ENCODE results near the gene DCAF5. TPM values are rescaled to one million over a fixed set of nuclear protein-coding genes. Genes with fewer than 3 reads are reported as not detected.

The DCAF5 gene
- total RNA-seq, 1 donor from 2014 or later = 56.6 TPM

- H3K4me3 Mint-ChIP-seq (ENCODE audit: unreplicated experiment) = no peak overlapping the region
- no peak overlapping the region for H3K27ac Mint-ChIP-seq (ENCODE audit: unreplicated experiment)
- DNase-seq = no peak
- no peaks in the 10 kb centered on the region for H3K4me1 Mint-ChIP-seq (ENCODE audit: low read depth, unreplicated experiment)
- no peaks in the 10 kb centered on the region for H3K9me3 Mint-ChIP-seq (ENCODE audit: unreplicated experiment)
- TF ChIP-seq, protein P1, sequence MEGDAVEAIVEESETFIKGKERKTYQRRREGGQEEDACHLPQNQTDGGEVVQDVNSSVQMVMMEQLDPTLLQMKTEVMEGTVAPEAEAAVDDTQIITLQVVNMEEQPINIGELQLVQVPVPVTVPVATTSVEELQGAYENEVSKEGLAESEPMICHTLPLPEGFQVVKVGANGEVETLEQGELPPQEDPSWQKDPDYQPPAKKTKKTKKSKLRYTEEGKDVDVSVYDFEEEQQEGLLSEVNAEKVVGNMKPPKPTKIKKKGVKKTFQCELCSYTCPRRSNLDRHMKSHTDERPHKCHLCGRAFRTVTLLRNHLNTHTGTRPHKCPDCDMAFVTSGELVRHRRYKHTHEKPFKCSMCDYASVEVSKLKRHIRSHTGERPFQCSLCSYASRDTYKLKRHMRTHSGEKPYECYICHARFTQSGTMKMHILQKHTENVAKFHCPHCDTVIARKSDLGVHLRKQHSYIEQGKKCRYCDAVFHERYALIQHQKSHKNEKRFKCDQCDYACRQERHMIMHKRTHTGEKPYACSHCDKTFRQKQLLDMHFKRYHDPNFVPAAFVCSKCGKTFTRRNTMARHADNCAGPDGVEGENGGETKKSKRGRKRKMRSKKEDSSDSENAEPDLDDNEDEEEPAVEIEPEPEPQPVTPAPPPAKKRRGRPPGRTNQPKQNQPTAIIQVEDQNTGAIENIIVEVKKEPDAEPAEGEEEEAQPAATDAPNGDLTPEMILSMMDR (IDR thresholded peaks at IDR 0.05; ENCODE audit: partially characterized antibody, unreplicated experiment) = no peak
- H3K27me3 Mint-ChIP-seq (ENCODE audit: unreplicated experiment) = no peaks in the 10 kb centered on the region
- H3K36me3 Mint-ChIP-seq (ENCODE audit: unreplicated experiment) = no peaks in the 10 kb centered on the region
Measured at GRCh38 chr14:69142101-69142500, 10.8 kb downstream of the DCAF5 start.

DNA sequence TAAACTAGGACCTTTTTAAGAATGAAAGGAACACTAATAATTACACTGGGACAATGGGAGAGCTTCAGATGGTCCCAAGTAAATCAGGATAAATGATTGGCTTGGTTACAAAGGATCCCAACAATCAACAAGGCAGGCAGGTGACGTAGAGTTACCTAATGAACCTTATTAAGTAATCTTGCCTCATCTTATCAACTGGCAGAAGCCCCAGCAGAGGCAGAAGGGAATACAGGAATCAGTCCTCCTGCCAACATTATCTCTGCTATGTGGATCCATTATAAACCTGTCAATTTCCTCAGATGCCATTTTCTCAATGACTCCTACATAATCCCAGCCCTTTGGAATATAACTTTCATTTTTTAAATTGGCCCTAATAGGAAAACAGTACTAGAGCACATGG, 11.4 kb downstream of the DCAF5 start:
- TF ChIP-seq, protein P1 (IDR thresholded peaks at IDR 0.05; ENCODE audit: partially characterized antibody, unreplicated experiment) = no peak
- Mint-ChIP-seq H3K9me3 (ENCODE audit: unreplicated experiment) (no peaks in the 10 kb centered on the region), H3K4me1 (ENCODE audit: low read depth, unreplicated experiment) (no peaks in the 10 kb centered on the region), H3K27ac (ENCODE audit: unreplicated experiment) (no peak overlapping the region), H3K36me3 (ENCODE audit: unreplicated experiment) (no peaks in the 10 kb centered on the region), H3K27me3 (ENCODE audit: unreplicated experiment) (no peaks in the 10 kb centered on the region), H3K4me3 (ENCODE audit: unreplicated experiment) (no peak overlapping the region)
- no peak for DNase-seq

GRCh38 chr14:69139743-69140142, 13.2 kb downstream of the DCAF5 start:
- DNase-seq = no peak
- Mint-ChIP-seq H3K27me3 (ENCODE audit: unreplicated experiment) (no peaks in the 10 kb centered on the region), H3K4me3 (ENCODE audit: unreplicated experiment) (no peak overlapping the region), H3K9me3 (ENCODE audit: unreplicated experiment) (no peaks in the 10 kb centered on the region), H3K36me3 (ENCODE audit: unreplicated experiment) (no peaks in the 10 kb centered on the region), H3K27ac (ENCODE audit: unreplicated experiment) (no peak overlapping the region), H3K4me1 (ENCODE audit: low read depth, unreplicated experiment) (no peaks in the 10 kb centered on the region)
- TF ChIP-seq, protein P1 (IDR thresholded peaks at IDR 0.05; ENCODE audit: partially characterized antibody, unreplicated experiment) = no peak

DNA sequence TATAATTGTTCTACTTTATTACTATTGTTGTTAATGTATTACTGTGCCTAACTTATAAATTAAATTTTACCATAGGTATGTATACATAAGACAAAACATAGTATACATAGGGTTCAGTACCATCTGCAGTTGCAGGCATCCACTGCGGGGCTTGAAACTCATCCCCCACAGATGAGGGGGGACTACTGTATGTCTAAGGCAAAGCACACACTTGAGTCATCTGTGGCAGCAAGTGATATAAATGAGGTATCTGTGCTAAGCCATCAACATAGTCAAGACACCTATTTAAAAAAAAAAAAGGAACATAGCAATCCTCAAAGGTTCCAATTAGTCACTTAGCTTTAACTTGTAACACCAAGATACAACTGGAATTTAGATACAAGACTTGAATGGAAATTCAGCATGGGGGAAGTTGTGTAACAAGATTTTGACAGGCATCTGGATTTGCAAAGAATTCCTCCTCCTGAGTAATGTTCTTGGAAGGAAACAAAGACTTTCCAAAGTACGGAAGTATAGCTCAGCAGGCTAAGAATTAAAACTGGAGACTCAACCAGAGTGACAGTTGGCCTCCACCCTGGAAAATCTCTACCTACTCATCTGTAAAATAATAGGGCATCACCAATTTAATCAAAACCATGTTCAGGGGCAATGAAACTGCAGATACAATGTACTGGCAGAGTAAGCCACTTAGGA, 14.9 kb downstream of the DCAF5 start:
- TF ChIP-seq, protein P1 (IDR thresholded peaks at IDR 0.05; ENCODE audit: partially characterized antibody, unreplicated experiment) = no peak
- H3K4me3 Mint-ChIP-seq (ENCODE audit: unreplicated experiment) = no peak overlapping the region
- no peak overlapping the region for H3K27ac Mint-ChIP-seq (ENCODE audit: unreplicated experiment)
- H3K4me1 Mint-ChIP-seq (ENCODE audit: low read depth, unreplicated experiment) = peaks cover 2% of the 10 kb centered on the region
- DNase-seq = no peak
- no peaks in the 10 kb centered on the region for H3K9me3 Mint-ChIP-seq (ENCODE audit: unreplicated experiment)
- no peaks in the 10 kb centered on the region for H3K36me3 Mint-ChIP-seq (ENCODE audit: unreplicated experiment)
- no peaks in the 10 kb centered on the region for H3K27me3 Mint-ChIP-seq (ENCODE audit: unreplicated experiment)

DNA sequence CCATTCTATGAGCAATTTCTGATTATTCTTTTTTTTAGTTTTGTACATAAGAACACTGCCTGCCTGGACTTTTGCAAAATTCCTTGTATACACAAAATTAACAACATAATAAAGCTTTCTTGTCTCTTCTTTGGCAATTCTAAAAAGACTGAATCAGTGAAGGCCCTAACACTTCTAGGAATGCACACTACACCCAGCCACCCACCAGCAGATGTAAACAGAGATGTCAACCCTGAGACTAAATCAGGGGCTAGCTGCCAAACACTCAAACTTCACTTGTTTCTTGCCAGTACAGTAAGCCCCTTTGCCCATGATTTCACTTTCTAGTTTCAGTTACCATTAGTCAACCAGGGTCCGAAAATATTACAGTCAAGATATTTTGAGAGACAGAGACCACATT, 15.5 kb downstream of the DCAF5 start:
- no peak for DNase-seq
- TF ChIP-seq, protein P1 (IDR thresholded peaks at IDR 0.05; ENCODE audit: partially characterized antibody, unreplicated experiment) = no peak
- Mint-ChIP-seq H3K9me3 (ENCODE audit: unreplicated experiment) (no peaks in the 10 kb centered on the region), H3K27ac (ENCODE audit: unreplicated experiment) (no peak overlapping the region), H3K27me3 (ENCODE audit: unreplicated experiment) (no peaks in the 10 kb centered on the region), H3K36me3 (ENCODE audit: unreplicated experiment) (no peaks in the 10 kb centered on the region), H3K4me3 (ENCODE audit: unreplicated experiment) (no peak overlapping the region), H3K4me1 (ENCODE audit: low read depth, unreplicated experiment) (peaks cover 2% of the 10 kb centered on the region)

Data from glutamatergic neuron (in vitro differentiated cells).